HUDEP-2 (cell line): Measurements from ENCODE around the gene SLC7A8.
A peak's percentile ranks its signal among the peaks of the same experiment; 100 is the strongest.
"Not testable (repeated sequence)": the region's sequence is repeated elsewhere in the genome, so short reads cannot be mapped to it uniquely, and the experiment has no call there.

ENCODE experiments used
- DNase-seq, 76 experiments: peaks; one replicate each; lab custom pipeline; 2025; ENCODE audit not compliant: unreplicated experiment in 76 of 76; lab: John Stamatoyannopoulos, UW

SLC7A8 gene

GRCh38 chr14:23183479-23183878 is at the start of gene SLC7A8:
TSS of gene SLC7A8 (minus strand) at chr14:23183660. CDS start at chr14:23182914, 746 bp downstream.
- peak in 13 of 76 experiments; percentile 7 to 41 (median 20) for DNase-seq

- DNase-seq, result not testable (repeated sequence)
These were observed 48.9 kb upstream of the SLC7A8 start for GRCh38 chr14:23232241-23232808.

GRCh38 chr14:23228812-23229211 is 45.4 kb upstream of the SLC7A8 start:
- no peak for DNase-seq

GRCh38 chr14:23227566-23227965 is 44.1 kb upstream of the SLC7A8 start:
- DNase-seq, result no peak

GRCh38 chr14:23224958-23225357 is 41.5 kb upstream of the SLC7A8 start:
- not testable (repeated sequence) for DNase-seq

GRCh38 chr14:23219075-23219474 is 35.6 kb upstream of the SLC7A8 start:
- DNase-seq, result no peak

GRCh38 chr14:23217032-23218020 is 33.9 kb upstream of the SLC7A8 start:
- DNase-seq, result no peak

GRCh38 chr14:23215421-23215820 is 32.0 kb upstream of the SLC7A8 start:
- no peak for DNase-seq

- no peak for DNase-seq
These were observed 26.4 kb upstream of the SLC7A8 start for GRCh38 chr14:23209651-23210423.

GRCh38 chr14:23208324-23208723 is 24.9 kb upstream of the SLC7A8 start:
- no peak for DNase-seq

GRCh38 chr14:23207146-23207540 is 23.7 kb upstream of the SLC7A8 start:
- no peak for DNase-seq

- DNase-seq, result no peak
These were observed 23.1 kb upstream of the SLC7A8 start for GRCh38 chr14:23206422-23207145.

- DNase-seq, result no peak
These were observed 18.5 kb upstream of the SLC7A8 start for GRCh38 chr14:23202001-23202400.

- not testable (repeated sequence) for DNase-seq
These were observed 15.7 kb upstream of the SLC7A8 start for GRCh38 chr14:23199141-23199540.

- not testable (repeated sequence) for DNase-seq
These were observed 13.0 kb upstream of the SLC7A8 start for GRCh38 chr14:23196487-23196886.

GRCh38 chr14:23195552-23196101 is 12.2 kb upstream of the SLC7A8 start:
- no peak for DNase-seq

- DNase-seq, result no peak
These were observed 10.0 kb upstream of the SLC7A8 start for GRCh38 chr14:23193432-23193831.

GRCh38 chr14:23187925-23188324 is 4.5 kb upstream of the SLC7A8 start:
- no peak for DNase-seq

GRCh38 chr14:23186913-23187654 is 3.6 kb upstream of the SLC7A8 start:
- peak in 48 of 76 experiments; percentile 4 to 63 (median 34) for DNase-seq
